Endothelial cell of umbilical vein (primary cell): ENCODE data around the gene PLXNB2. TPM values are rescaled to one million over a fixed set of nuclear protein-coding genes. Genes with fewer than 3 reads are reported as not detected.

Experiments used
- BruUV-seq: library from RNA; stranded (reverse); fragments of 400-500 nt; replicated peaks from 2 replicates; lab custom pipeline; 2021; lab: Mats Ljungman, UMichigan
- CTCF ChIA-PET: fragments of 300-600, 350-600 bp; sonication (Branson Sonifier 250); formaldehyde crosslinking; loops from one replicate; lab custom pipeline; 2021; ENCODE audit warnings: antibody characterized with exemption, inconsistent platforms; lab: Charles Lee
- POLR2A ChIA-PET: fragments of 300-600, 350-600 bp; sonication (Branson Sonifier 250); formaldehyde crosslinking; loops from one replicate; lab custom pipeline; 2021; ENCODE audit warnings: antibody characterized with exemption, inconsistent platforms; lab: Charles Lee
- DNase-seq: peaks from one replicate; pipeline ENCODE4 v3.0.0-alpha.2; 2011; ENCODE audit warnings: low read depth, low spot score
- FAIRE-seq: peaks from 2 replicates; lab custom pipeline; 2011; peaks lifted over from hg19 to GRCh38; lab: Jason Lieb, UNC
- H2AFZ ChIP-seq: 2 replicates; pipeline ENCODE4 v1.6.0; 2012; ENCODE audit warnings: low read depth, low read length, control low read depth, inconsistent platforms
- H3K27ac ChIP-seq: 2 replicates; pipeline ENCODE4 v1.5.1; 2011; ENCODE audit warnings: low read depth, mild to moderate bottlenecking, control low read depth, low read length, moderate library complexity; ENCODE audit not compliant: insufficient read depth
- H3K27me3 ChIP-seq, 2 experiments: 2 replicates each; pipeline versions ENCODE4 v1.6.0 to v1.6.1; 2011; ENCODE audit warnings: low read length in 2 of 2, mixed read lengths in 1 of 2; ENCODE audit not compliant: control insufficient read depth in 2 of 2, insufficient read depth in 2 of 2
- H3K36me3 ChIP-seq, 2 experiments: 2 replicates in 1 of 2; 3 replicates in 1 of 2; pipeline ENCODE4 v1.5.1; 2011; ENCODE audit warnings: low read length in 2 of 2, mild to moderate bottlenecking in 1 of 2, moderate library complexity in 1 of 2; ENCODE audit not compliant: control insufficient read depth in 2 of 2, insufficient read depth in 2 of 2; ENCODE audit errors: extremely low read depth in 1 of 2
- H3K4me1 ChIP-seq: 3 replicates; pipeline ENCODE4 v1.5.1; 2011; ENCODE audit warnings: mild to moderate bottlenecking, low read length; ENCODE audit not compliant: control insufficient read depth, insufficient read depth; ENCODE audit errors: extremely low read depth
- H3K4me2 ChIP-seq: 2 replicates; pipeline ENCODE4 v1.6.1; 2011; ENCODE audit warnings: low read length, control low read depth, mixed read lengths; ENCODE audit not compliant: insufficient read depth
- H3K4me3 ChIP-seq, 3 experiments: fragments of 200-600 bp in 1 of 3; sonication (generic), shearing (Covaris generic) in 1 of 3; replicated peaks in 1 of 3; 2 replicates each; pipeline ENCODE4 v1.5.1; 2011 to 2016; ENCODE audit warnings: control low read depth in 3 of 3, low read length in 3 of 3, mild to moderate bottlenecking in 2 of 3, inconsistent platforms in 1 of 3, low read depth in 1 of 3, moderate library complexity in 1 of 3; ENCODE audit not compliant: insufficient read depth in 1 of 3
- H3K79me2 ChIP-seq: 2 replicates; pipeline ENCODE4 v1.6.0; 2012; ENCODE audit warnings: low read length, inconsistent platforms; ENCODE audit not compliant: control insufficient read depth, insufficient read depth
- H3K9ac ChIP-seq: replicated peaks from 2 replicates; pipeline ENCODE3; 2011; ENCODE audit warnings: low read length, control low read depth; ENCODE audit not compliant: insufficient read depth; ENCODE audit errors: extremely low read depth
- H3K9me1 ChIP-seq: replicated peaks from 3 replicates; pipeline ENCODE4 v1.6.0; 2011; ENCODE audit warnings: mild to moderate bottlenecking, low read length; ENCODE audit not compliant: control insufficient read depth, insufficient read depth; ENCODE audit errors: extremely low read depth
- H3K9me3 ChIP-seq: replicated peaks from 2 replicates; pipeline ENCODE4 v1.5.1; 2012; ENCODE audit warnings: low read length, inconsistent platforms; ENCODE audit not compliant: control insufficient read depth, insufficient read depth
- H4K20me1 ChIP-seq: replicated peaks from 2 replicates; pipeline ENCODE3; 2011; ENCODE audit warnings: mild to moderate bottlenecking, low read length; ENCODE audit not compliant: control insufficient read depth, insufficient read depth; ENCODE audit errors: extremely low read depth
- CTCF ChIP-seq, 2 donors: IDR thresholded peaks; 1 replicate in 1 of 2; 2 replicates in 1 of 2; pipeline ENCODE4 v1.5.1; 2011; ENCODE audit warnings: low read length in 2 of 2, mild to moderate bottlenecking in 2 of 2, moderate library complexity in 2 of 2, control low read depth in 1 of 2, inconsistent platforms in 1 of 2, low read depth in 1 of 2; ENCODE audit not compliant: insufficient read depth in 1 of 2; ENCODE audit errors: extremely low read depth in 1 of 2
- EZH2 ChIP-seq: IDR thresholded peaks from 2 replicates; pipeline ENCODE4 v1.6.1; 2012; ENCODE audit warnings: borderline replicate concordance, low read depth, mild to moderate bottlenecking, moderate library complexity, low read length, inconsistent platforms; ENCODE audit not compliant: severe bottlenecking
- FOS ChIP-seq: IDR thresholded peaks from 2 replicates; pipeline ENCODE4 v1.6.1; 2011; ENCODE audit warnings: mild to moderate bottlenecking, low read length, moderate library complexity, borderline replicate concordance; ENCODE audit not compliant: insufficient read depth
- GATA2 ChIP-seq: IDR thresholded peaks from 2 replicates; pipeline ENCODE4 v1.7.0; 2011; ENCODE audit warnings: low read depth, mild to moderate bottlenecking, moderate library complexity, mixed read lengths, low read length; ENCODE audit not compliant: insufficient read length, insufficient read depth
- JUN ChIP-seq: IDR thresholded peaks from 2 replicates; pipeline ENCODE4 v1.6.1; 2011; ENCODE audit warnings: borderline replicate concordance, low read depth; ENCODE audit not compliant: insufficient read length, insufficient read depth
- MAX ChIP-seq: IDR thresholded peaks from 2 replicates; pipeline ENCODE4 v1.6.1; 2011; ENCODE audit not compliant: insufficient read depth, insufficient read length
- MYC ChIP-seq: IDR thresholded peaks from one replicate; pipeline ENCODE4 v1.6.1; 2011; ENCODE audit warnings: mild to moderate bottlenecking, low read depth, low read length
- POLR2A ChIP-seq: IDR thresholded peaks from 2 replicates; pipeline ENCODE4 v1.6.1; 2012; ENCODE audit warnings: low read depth, mild to moderate bottlenecking, control low read depth, low read length
- POLR2AphosphoS5 ChIP-seq: IDR thresholded peaks from 2 replicates; pipeline ENCODE4 v1.6.1; 2012; ENCODE audit warnings: low read depth, mild to moderate bottlenecking, control low read depth, low read length, moderate library complexity; ENCODE audit not compliant: insufficient read depth
- dilution Hi-C: fragments of 300-500 bp; cut with MboI; formaldehyde crosslinking; loops from one replicate; pipeline ENCODE4 v1.15.0; 2019; ENCODE audit warnings: low sequenced_read_pairs; ENCODE audit not compliant: extremely low pct_ligation_motif_present
- intact Hi-C: fragments of 100-400 bp; cut with micrococcal nuclease; formaldehyde crosslinking; loops from one replicate; pipeline ENCODE4 v1.10.0; 2022
- polyA plus RNA-seq, 4 experiments: library from polyadenylated mRNA; depleted of rRNA in 3 of 4; stranded (reverse) in 3 of 4; unstranded in 1 of 4; fragments of >200 nt; gene quantifications; 2 replicates each; pipeline versions ENCODE4 v1.2.1 to v1.2.3, GENCODE V29; 2011 to 2012; ENCODE audit warnings: missing spikeins in 1 of 4
- total RNA-seq: library from RNA; stranded (reverse); gene quantifications from 2 replicates; pipeline ENCODE4 v1.2.3, GENCODE V29; 2021

The PLXNB2 gene
- total and polyA plus RNA-seq, 2 donors (not counting 3 experiments of a cell fraction or from before 2014, with no cell fraction given), result 82.3 to 139 TPM

- no TSS peak for BruUV-seq
- TF ChIP-seq POLR2AphosphoS5 (peak; percentile 1), GATA2 (no peak), EZH2 (no peak), CTCF (IDR thresholded peaks at IDR 0.05; ENCODE audit: extremely low read depth in 1 of 2, insufficient read depth in 1 of 2, low read depth in 1 of 2, low read length in 2 of 2) (no peak), FOS (no peak), JUN (no peak), POLR2A (peak; percentile 5), MAX (no peak), MYC (no peak)
- no peak overlapping the region for H3K4me2 ChIP-seq
- no peak for DNase-seq
- no peaks in the 10 kb centered on the region for H3K9me3 ChIP-seq
- ChIA-PET POLR2A (interaction anchor here (0.6 to 2.0 kb wide), 2 partner anchors 12 to 150 kb away, joined by 3 to 9 read pairs; no protein-coding TSS in a partner anchor), CTCF (interaction anchor here (1.0 to 5.8 kb wide), 10 partner anchors 9 to 232 kb away, joined by 3 to 29 read pairs (median 13); partner anchors contain the start of gene DENND6B)
- peaks cover 7 to 25% of the 10 kb centered on the region in 2 experiments for H3K36me3 ChIP-seq
- no peak overlapping the region for H2AFZ ChIP-seq
- peaks cover 82% of the 10 kb centered on the region for H3K79me2 ChIP-seq
- dilution Hi-C loops, result no loop called here
- H3K9me1 ChIP-seq, result no peaks in the 10 kb centered on the region
- H3K9ac ChIP-seq, result peak overlapping the region; percentile 30
- H4K20me1 ChIP-seq, result no peaks in the 10 kb centered on the region
- no peaks in the 10 kb centered on the region for H3K27me3 ChIP-seq
- peaks cover 20% of the 10 kb centered on the region for H3K4me1 ChIP-seq
- no peak for FAIRE-seq
- H3K4me3 ChIP-seq, result no peak overlapping the region
- peak overlapping the region; percentile 92 for H3K27ac ChIP-seq
- intact Hi-C loops, result loop anchor here (1.0 to 5.0 kb wide), 2 partner anchors 32 to 48 kb away; partner anchors contain the start of gene PPP6R2
Measured at GRCh38 chr22:50294319-50294656, 13.2 kb downstream of the PLXNB2 start.
